HG02970 (cell line): ENCODE data around the gene ROBO2.

ENCODE experiments used
- ATAC-seq: cut with Tn5 transposase; IDR thresholded peaks from one replicate; pipeline ENCODE4 v1.9.1; 2021; ENCODE audit warnings: mild to moderate bottlenecking, moderate library complexity, moderate number of reproducible peaks; ENCODE audit not compliant: unreplicated experiment, low FRiP score

Gene ROBO2

GRCh38 chr3:77096966-77097890 lies 57.3 kb downstream of the ROBO2 start:
- ATAC-seq = no peak

- ATAC-seq = no peak
These were observed 63.3 kb downstream of the ROBO2 start for GRCh38 chr3:77102951-77103769.

- ATAC-seq = no peak
These were observed 82.8 kb downstream of the ROBO2 start for GRCh38 chr3:77122652-77123051.

- no peak for ATAC-seq
These were observed 86.1 kb downstream of the ROBO2 start for GRCh38 chr3:77125966-77126365.

- no peak for ATAC-seq
These were observed 94.9 kb downstream of the ROBO2 start for GRCh38 chr3:77134769-77135168.

- no peak for ATAC-seq
These were observed 97.7 kb downstream of the ROBO2 start for GRCh38 chr3:77137559-77137958.

- ATAC-seq = no peak
These were observed 99.7 kb downstream of the ROBO2 start for GRCh38 chr3:77139624-77140023.

- ATAC-seq = no peak
These were observed 101.5 kb downstream of the ROBO2 start for GRCh38 chr3:77141423-77141822.

- no peak for ATAC-seq
These were observed 102.7 kb downstream of the ROBO2 start for GRCh38 chr3:77142578-77142977.

- no peak for ATAC-seq
These were observed 106.1 kb downstream of the ROBO2 start for GRCh38 chr3:77146004-77146403.

- ATAC-seq = no peak
These were observed 108.1 kb downstream of the ROBO2 start for GRCh38 chr3:77147836-77148578.

- no peak for ATAC-seq
These were observed 109.5 kb downstream of the ROBO2 start for GRCh38 chr3:77149382-77149781.

GRCh38 chr3:77150028-77150427 lies 110.1 kb downstream of the ROBO2 start:
- ATAC-seq = no peak

GRCh38 chr3:77150759-77151158 lies 110.9 kb downstream of the ROBO2 start:
- ATAC-seq = no peak

- no peak for ATAC-seq
These were observed 119.1 kb downstream of the ROBO2 start for GRCh38 chr3:77158730-77159581.

GRCh38 chr3:77160931-77161497 lies 121.1 kb downstream of the ROBO2 start:
- ATAC-seq = no peak

GRCh38 chr3:77169823-77170222 lies 129.9 kb downstream of the ROBO2 start:
- no peak for ATAC-seq

- no peak for ATAC-seq
These were observed 131.1 kb downstream of the ROBO2 start for GRCh38 chr3:77171026-77171425.

- no peak for ATAC-seq
These were observed 139.9 kb downstream of the ROBO2 start for GRCh38 chr3:77179762-77180161.

- ATAC-seq = no peak
These were observed 142.4 kb downstream of the ROBO2 start for GRCh38 chr3:77182341-77182740.
